Liver (tissue), 3 donors: ENCODE results near the gene RPA4.

Experiments used
- EGR1 ChIP-seq, 2 donors: IDR thresholded peaks; 2 replicates each; pipeline ENCODE4 v1.6.1; 2016 to 2018; ENCODE audit warnings: antibody characterized with exemption in 2 of 2, low read depth in 2 of 2
- FOXA2 ChIP-seq: IDR thresholded peaks from 2 replicates; pipeline ENCODE4 v1.6.1; 2016; ENCODE audit warnings: antibody characterized with exemption
- JUND ChIP-seq, 2 donors: IDR thresholded peaks; 2 replicates each; pipeline ENCODE4 v1.6.1; 2016; ENCODE audit warnings: antibody characterized with exemption in 2 of 2
- NR2F2 ChIP-seq: IDR thresholded peaks from 2 replicates; pipeline ENCODE4 v1.6.1; 2016; ENCODE audit warnings: antibody characterized with exemption
- RXRA ChIP-seq, 2 donors: IDR thresholded peaks; 2 replicates each; pipeline ENCODE4 v1.6.1; 2017 to 2018; ENCODE audit warnings: antibody characterized with exemption in 2 of 2, mild to moderate bottlenecking in 1 of 2
- TAF1 ChIP-seq: conservative IDR thresholded peaks from 2 replicates; pipeline ENCODE4 v1.6.1; 2016; ENCODE audit warnings: antibody characterized with exemption, mild to moderate bottlenecking
- YY1 ChIP-seq: IDR thresholded peaks from 2 replicates; pipeline ENCODE4 v1.6.1; 2016; ENCODE audit warnings: antibody characterized with exemption, mild to moderate bottlenecking
- TF ChIP-seq, protein P1 (sequence below): fragments of 150-350 bp; IDR thresholded peaks from 2 replicates; pipeline ENCODE4 v1.5.1; 2017; ENCODE audit warnings: improper control_type of control experiment, low read depth, low read length; ENCODE audit not compliant: missing input control
- TF ChIP-seq, protein P2 (sequence below): IDR thresholded peaks from 2 replicates; pipeline ENCODE4 v1.6.1; 2016; ENCODE audit warnings: antibody characterized with exemption
- TF ChIP-seq, protein P3 (sequence below): IDR thresholded peaks from 2 replicates; pipeline ENCODE4 v1.6.1; 2016; ENCODE audit warnings: antibody characterized with exemption
- donor health status: healthy.
- donor health status: healthy.

DNA sequence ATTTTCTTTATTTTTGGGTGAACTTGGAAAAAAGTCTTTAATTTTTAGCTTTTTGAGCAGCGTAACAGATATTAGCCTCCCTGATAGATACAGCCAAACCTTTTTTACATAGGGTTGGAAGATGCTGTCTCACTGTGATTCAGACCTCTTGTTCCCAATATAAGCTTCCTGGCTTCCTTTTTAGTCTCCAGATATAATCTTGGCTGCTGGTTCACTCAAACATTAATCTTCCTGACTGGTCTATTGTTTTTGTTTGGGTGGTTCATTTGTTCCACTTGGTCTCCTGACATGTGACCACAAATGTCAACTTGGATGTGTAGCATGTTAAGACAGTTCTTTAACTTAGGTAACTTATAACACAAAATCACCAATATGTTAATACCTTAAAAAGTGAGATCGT, 23.0 kb downstream of the RPA4 start:
- TF ChIP-seq TAF1: no peak
- TF ChIP-seq, protein P1, sequence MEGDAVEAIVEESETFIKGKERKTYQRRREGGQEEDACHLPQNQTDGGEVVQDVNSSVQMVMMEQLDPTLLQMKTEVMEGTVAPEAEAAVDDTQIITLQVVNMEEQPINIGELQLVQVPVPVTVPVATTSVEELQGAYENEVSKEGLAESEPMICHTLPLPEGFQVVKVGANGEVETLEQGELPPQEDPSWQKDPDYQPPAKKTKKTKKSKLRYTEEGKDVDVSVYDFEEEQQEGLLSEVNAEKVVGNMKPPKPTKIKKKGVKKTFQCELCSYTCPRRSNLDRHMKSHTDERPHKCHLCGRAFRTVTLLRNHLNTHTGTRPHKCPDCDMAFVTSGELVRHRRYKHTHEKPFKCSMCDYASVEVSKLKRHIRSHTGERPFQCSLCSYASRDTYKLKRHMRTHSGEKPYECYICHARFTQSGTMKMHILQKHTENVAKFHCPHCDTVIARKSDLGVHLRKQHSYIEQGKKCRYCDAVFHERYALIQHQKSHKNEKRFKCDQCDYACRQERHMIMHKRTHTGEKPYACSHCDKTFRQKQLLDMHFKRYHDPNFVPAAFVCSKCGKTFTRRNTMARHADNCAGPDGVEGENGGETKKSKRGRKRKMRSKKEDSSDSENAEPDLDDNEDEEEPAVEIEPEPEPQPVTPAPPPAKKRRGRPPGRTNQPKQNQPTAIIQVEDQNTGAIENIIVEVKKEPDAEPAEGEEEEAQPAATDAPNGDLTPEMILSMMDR: no peak
- TF ChIP-seq, protein P2, sequence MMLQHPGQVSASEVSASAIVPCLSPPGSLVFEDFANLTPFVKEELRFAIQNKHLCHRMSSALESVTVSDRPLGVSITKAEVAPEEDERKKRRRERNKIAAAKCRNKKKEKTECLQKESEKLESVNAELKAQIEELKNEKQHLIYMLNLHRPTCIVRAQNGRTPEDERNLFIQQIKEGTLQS: no peak
- TF ChIP-seq, protein P3, sequence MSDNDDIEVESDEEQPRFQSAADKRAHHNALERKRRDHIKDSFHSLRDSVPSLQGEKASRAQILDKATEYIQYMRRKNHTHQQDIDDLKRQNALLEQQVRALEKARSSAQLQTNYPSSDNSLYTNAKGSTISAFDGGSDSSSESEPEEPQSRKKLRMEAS: no peak
- no peak for TF ChIP-seq EGR1 (IDR thresholded peaks at IDR 0.05; ENCODE audit: low read depth in 2 of 2)
- no peak for TF ChIP-seq RXRA (IDR thresholded peaks at IDR 0.05)
- no peak for TF ChIP-seq JUND (IDR thresholded peaks at IDR 0.05)
- no peak for TF ChIP-seq FOXA2
- no peak for TF ChIP-seq NR2F2
- TF ChIP-seq YY1: no peak
